SH-SY5Y (cell line): ENCODE measurements around the gene UBE4A.

Experiments used
- GATA2 ChIP-seq: IDR thresholded peaks from 2 replicates; pipeline ENCODE4 v1.6.1; 2011; ENCODE audit warnings: mild to moderate bottlenecking, low read depth, low read length
- GATA3 ChIP-seq: IDR thresholded peaks from 2 replicates; pipeline ENCODE4 v1.6.1; 2011; ENCODE audit warnings: low read depth, mild to moderate bottlenecking, low read length, moderate library complexity

- TF ChIP-seq GATA2 (no peak), GATA3 (no peak)
Measured at GRCh38 chr11:118448294-118448693, 88.9 kb downstream of the UBE4A start.
